Endothelial cell of hepatic sinusoid (primary cell): ENCODE measurements around the gene SQSTM1.
"Not testable (repeated sequence)": the region's sequence is repeated elsewhere in the genome, so short reads cannot be mapped to it uniquely, and the experiment has no call there.

Experiments used
- in situ Hi-C: cut with HindIII; loops from 2 replicates; pipeline ENCODE4 v1.10.0; 2017; ENCODE audit warnings: low sequenced_read_pairs

Gene SQSTM1

DNA sequence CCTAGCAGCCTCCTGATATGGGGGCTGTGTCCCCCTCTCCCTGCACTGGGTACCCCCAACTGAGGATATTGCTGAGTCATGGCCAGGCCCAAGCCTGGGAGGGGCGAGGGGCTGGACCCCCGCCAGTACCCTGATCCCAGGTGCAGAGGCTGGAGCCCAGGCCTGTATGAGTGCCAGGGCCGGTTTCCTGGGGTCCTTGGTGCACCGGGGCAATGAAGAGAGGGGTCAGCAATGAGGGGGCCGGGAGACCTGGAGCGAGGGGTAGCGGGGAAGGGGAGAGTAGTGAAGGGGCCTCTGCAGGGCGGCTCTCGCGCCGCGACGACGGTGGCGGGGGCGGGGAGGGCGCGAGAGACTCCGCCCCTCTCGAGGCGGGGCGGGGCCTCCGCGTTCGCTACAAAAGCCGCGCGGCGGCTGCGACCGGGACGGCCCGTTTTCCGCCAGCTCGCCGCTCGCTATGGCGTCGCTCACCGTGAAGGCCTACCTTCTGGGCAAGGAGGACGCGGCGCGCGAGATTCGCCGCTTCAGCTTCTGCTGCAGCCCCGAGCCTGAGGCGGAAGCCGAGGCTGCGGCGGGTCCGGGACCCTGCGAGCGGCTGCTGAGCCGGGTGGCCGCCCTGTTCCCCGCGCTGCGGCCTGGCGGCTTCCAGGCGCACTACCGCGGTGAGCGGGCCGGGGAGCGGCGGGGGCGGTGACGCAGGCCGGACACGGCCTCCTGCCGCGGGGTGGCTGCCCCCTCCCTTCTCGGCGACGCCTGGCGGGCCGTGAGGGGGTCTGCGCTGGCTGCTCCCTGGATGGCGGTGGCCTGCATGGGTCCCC is at the start of gene SQSTM1:
Gene SQSTM1, plus strand, starts transcription at position 423 of the 815 bp plus-strand sequence. Its CDS starts 32 bp downstream, at position 455.
- in situ Hi-C loops, result no loop called here

DNA sequence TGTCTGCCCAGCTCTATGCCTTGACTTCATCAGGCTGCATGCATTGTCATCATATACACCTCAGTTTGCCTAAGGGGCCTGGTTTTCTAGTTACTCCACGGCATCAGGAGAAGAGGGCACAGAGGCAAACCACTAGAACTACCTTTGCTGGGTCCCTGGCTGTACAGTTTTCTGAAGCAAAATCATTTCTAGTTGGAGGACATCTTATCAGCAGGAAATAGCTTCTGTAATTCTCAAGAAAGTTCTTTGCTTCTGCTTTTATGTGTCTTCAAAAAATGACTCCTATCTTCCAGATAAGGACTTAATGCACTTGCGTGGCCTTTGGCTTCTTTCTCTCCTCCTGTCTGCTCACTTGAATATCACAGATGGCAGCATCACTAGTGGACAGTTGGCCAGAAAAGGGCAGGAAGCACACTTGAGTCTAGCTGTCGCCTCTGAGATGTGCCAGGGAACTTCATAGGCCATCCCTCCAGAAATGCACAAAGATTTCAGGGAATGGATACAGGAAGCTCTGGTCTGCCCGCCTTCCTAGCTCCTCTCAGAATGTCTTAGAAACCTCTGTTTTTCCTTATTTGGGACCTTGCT is 49.3 kb upstream of the SQSTM1 start:
- in situ Hi-C loops, result no loop called here

DNA sequence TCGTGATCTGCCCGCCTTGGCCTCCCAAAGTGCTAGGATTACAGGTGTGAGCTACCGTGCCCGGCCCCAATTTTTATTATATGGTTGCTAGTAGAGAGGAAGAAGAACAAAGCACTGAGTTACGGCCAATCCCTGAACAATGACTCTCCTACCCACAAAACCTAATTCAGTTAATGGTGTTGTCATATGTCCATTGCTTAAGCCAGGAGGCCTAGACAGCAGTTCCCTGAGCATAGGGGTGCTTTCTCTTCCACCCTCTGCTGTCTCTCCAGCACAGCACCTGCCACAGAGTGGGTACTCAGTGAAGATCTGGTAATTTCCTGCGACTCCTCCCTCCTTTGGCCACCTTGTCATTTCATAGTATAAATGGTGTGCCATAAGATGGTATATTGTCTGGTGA is 48.4 kb upstream of the SQSTM1 start:
- in situ Hi-C loops, result no loop called here

DNA sequence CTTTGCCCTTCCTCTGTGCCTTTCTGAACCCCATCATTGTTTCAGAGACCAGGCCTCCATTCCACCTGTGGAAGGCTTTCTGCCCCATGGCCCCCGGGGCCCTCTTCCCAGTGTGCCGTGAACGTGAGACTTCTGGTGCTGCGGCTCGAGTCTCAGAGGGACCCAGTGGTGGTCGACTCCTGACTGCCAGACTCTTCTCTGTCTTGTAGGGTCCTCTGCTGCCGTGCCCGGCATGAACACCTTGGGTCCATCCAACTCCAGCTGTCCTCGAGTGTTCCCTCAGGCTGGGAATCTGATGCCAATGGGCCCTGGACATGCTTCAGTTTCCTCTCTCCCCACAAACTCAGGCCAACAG is 47.0 kb upstream of the SQSTM1 start:
- in situ Hi-C loops, result no loop called here

DNA sequence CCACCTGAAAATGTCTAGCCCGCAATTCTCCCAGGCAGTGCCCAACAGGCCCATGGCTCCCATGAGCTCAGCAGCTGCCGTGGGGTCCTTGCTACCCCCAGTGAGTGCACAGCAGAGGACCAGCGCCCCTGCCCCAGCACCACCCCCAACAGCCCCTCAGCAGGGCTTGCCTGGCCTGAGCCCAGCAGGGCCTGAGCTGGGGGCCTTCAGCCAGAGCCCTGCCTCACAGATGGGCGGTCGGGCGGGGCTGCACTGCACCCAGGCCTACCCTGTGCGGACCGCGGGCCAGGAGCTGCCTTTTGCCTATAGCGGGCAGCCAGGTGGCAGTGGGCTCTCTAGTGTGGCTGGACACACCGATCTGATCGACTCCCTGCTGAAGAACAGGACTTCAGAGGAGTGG is 46.3 kb upstream of the SQSTM1 start:
- in situ Hi-C loops, result no loop called here

DNA sequence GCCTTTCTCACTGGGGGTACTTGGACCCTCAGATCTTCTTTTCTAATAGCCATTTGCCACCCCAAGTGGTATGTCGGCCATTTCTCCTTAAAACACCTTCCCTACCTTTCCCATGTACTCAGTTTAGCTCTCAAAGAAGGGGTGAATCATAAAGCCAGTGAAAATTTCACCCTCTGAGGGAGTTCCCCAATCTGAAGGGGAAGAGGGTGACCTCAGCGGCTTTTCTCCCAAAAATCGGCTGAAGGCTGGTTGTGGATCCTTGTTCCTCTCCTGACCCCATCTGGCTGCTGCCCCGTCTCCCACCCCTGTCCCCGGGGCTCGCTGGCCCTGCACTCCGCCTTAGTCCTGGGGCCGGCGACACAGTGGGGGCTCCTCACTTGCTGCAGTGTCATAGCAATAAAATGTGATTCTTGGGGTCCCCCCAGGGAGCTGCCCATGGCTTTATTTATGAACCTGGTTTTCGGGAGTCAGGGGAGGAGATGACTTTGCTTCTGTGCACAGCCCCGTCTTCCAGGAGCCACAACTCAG is 44.2 kb upstream of the SQSTM1 start:
- in situ Hi-C loops, result no loop called here

DNA sequence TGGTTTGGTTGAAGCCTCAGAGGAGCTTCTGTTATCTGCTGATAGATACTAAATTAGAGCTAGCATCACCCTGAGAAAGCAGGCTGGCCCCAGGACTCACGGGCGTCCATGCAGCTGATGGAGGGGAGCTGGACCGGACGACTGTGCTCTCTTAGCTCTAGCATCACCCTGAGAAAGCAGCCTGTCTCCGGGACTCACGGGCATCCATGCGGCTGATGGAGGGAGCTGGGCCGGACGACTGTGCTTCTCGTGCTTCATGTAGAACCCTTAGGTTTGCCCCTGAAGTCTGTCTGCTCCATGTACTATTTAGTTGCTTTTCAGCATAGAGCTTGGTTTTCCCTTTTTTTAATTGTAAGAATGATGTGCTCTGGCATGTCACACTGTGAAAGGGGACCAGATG is 43.2 kb upstream of the SQSTM1 start:
- in situ Hi-C loops, result no loop called here

DNA sequence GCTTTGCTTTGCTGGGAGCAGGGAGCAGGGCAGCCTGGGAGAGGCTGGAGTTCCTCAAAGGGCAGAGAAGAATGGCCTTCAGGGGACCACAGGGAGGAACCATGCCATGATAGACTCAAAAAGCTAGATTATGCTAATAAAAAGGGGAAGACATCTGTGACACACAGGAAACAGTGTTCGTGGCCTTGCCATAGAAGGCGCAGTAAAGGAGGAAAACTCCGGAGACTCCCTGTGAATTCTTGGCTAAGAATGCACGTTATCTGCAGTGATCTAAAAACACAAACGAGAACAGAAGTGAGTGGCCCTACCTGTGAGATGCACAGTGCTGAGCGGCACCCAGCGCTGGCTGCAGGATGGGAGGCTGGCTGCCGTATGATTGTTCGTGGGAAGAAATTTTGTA is 42.8 kb upstream of the SQSTM1 start:
- in situ Hi-C loops, result no loop called here

DNA sequence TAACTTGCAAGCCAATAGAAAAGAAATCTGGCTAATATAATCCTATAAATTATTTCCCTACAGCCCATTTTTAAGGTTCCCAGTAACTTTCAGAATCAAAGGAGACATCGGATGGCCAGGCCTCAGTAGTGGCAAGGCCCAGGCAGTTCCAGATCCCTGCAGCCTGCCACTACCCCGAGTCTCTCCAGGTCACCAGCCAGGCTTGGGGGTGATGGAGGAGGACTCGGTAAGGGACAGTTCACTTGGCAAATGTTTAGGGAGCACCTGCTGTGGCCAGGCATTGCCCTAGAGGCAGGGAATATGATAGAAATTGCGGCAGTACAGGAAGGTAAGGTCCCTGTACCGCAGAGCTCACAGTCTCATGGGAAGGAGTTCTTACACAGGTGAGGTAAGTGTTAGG is 42.1 kb upstream of the SQSTM1 start:
- in situ Hi-C loops, result no loop called here

DNA sequence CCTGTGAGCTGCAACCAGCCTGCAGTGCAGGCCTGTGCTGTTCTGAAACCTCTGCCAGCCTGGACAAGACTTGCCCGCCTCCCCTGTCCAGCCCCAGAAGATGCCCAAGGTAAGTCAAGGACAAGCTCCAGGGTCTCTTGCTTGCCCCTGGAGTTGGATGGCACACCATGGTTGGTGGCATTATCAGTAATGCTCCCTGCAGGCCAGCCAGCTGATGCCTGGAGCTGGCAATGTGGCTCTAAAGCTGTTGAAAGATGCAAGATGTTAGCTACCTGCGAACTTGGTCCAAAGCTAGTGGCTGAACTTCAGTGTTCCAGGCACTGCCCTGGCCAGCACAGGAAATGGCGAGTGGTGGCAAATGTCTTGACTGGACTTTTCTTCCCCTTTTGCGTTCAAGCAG is 40.9 kb upstream of the SQSTM1 start:
- in situ Hi-C loops, result no loop called here

DNA sequence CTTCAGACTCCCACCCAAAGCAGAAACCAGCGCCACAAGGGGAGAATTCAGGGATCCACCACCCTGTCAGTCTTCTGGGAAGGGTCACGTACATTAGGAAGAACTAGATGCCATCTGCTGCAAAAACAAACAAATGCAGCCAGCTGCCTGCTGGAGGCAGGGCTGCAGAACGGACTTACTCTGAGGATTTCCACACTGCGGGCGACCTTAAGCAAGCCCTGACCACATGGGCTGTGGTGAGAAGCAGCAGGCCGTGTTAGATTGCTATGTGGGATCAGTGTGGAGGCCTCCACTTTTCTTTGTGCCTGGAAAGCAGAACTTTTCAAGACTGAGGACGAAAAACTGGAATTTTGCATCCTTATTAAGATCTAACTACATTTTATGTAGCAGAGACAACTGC is 40.3 kb upstream of the SQSTM1 start:
- in situ Hi-C loops, result no loop called here

DNA sequence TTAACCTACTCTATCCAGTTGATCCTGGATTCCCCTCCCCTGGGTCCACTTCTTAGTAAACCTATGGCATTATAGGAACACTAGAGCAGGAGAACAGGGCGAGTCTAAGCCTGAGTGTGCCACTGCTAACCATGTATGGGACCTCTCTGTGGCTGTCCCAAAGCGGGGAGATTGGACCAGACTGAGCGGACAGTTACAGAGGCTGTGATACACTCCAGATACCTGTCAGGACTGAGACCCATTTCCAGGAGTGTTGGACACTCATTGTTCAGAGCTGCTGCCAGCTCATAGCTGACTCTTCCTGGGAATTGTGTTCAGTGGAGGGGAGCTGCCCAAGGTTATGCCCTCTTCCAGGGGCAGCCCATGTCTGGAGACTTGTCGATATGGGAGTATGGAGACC is 38.9 kb upstream of the SQSTM1 start:
- in situ Hi-C loops, result no loop called here

DNA sequence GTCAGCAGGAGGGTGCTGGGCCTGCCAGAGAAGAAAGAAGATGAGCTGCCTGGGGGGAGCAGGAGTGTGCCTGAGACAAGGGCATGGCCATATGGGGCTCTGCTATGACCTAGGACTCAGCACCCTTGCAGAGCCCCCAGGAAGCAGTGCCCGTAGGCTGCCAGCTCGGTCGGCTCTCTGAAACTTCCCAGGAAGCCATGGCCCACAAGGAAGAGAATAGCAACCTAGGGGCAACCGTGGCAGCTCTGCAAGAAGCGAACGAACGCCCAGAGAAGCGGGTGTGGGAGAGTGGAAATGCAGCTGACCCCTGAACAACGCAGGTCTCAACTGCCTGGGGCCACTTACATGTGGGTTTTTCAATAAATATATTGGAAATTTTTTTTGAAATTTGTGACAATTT is 37.6 kb upstream of the SQSTM1 start:
- in situ Hi-C loops, result no loop called here

DNA sequence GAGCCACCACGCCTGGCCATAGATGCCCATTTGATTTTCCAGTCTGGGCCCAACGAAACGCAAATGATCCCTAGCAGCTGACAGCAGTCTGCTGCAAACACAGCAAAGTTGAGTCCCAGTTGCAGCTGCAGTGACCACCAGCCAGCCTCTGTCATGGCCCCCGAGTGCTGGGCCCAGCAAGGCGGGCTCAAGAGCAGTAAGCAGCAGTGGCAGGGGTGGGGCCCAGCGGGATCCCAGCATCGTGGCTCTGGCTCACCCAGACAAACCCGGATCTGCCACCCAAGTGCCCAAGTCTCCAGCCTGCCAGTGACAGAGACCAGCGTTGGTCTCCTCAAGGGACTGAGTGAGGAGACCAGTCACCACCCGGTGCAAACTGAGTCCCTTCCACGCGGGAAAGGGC is 33.8 kb upstream of the SQSTM1 start:
- in situ Hi-C loops, result no loop called here

DNA sequence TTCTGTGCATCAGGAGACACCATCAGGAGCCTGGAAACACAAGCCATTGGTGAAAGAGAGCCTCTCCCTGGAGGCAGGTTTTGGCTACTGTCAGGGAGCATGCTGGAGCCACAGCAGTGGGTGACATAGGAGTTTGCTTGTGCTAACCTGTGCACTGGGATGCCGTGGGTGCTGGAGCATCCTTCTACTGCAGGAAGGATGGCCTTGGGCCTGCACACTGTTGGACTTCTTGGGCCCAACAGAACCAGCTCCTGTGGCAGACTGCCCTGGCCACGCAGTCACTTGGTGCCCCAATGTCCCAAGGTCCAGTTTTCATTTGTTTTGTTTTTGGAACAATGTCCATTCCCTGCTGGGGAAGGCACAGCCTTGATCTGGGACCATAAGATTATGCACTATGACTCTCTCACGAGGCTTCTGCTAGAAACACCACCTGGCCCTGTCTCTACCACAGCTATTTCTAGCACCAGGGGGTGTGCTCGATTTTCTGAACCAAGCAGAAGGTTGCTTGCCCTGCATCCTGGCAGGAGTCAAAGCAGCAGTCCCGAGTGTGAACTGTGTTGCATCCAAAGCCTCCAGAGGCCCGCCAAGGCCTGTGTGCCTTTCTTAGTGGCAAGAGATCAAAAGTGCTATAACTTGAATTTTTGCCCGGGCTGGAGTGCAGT is 32.4 kb upstream of the SQSTM1 start:
- in situ Hi-C loops, result no loop called here

DNA sequence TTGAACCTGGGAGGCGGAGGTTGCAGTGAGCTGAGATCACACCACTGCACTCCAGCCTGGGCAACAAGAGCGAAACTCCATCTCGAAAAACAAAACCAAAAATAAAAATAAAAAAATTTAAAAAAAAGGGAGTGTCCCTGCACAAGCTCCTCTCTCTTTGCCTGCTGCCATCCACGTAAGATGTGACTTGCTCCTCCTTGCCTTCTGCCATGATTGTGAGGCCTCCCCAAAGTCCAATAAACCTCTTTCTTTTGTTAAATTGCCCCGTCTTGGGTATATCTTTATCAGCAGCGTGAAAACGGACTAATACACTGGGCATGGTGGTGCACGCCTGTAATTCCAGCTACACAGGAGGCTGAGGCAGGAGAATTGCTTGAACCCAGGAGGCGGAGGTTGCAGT is 31.4 kb upstream of the SQSTM1 start:
- in situ Hi-C loops, result not testable (repeated sequence)

DNA sequence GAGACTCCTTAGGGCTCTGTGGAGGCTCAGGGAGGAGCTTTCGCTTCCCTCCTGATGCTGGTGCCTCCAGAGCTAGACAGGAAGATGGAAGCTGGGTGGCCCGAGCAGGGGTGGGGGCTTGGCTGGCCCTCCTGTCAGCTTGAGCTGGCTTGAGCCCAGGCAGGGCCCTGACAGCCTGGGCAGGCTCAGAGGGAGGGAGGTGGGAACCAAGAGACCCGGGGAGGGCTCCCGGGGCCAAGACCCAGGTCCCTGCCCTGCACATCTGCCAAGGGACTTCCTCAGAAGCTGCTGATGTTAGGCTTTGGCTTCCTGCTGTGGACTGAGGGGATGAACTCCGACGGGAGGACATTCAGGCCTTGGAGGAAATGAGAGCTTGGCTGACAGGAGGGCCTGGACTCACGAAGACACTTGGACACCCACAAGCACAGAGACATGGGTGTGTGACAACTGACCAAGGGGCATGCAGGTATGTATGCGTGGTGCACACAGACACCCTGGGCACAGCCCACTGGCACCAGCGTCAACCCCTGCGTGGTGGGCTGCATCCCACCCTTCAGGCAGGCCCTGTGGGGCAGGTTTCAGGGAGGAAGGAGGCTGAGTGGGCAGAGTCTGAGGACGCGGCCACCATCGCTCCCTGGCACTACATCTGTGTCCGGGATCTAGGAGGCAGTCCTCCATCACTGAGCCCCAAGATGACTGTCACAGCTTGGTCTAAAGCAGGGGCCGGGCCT is 28.7 kb upstream of the SQSTM1 start:
- in situ Hi-C loops, result no loop called here

DNA sequence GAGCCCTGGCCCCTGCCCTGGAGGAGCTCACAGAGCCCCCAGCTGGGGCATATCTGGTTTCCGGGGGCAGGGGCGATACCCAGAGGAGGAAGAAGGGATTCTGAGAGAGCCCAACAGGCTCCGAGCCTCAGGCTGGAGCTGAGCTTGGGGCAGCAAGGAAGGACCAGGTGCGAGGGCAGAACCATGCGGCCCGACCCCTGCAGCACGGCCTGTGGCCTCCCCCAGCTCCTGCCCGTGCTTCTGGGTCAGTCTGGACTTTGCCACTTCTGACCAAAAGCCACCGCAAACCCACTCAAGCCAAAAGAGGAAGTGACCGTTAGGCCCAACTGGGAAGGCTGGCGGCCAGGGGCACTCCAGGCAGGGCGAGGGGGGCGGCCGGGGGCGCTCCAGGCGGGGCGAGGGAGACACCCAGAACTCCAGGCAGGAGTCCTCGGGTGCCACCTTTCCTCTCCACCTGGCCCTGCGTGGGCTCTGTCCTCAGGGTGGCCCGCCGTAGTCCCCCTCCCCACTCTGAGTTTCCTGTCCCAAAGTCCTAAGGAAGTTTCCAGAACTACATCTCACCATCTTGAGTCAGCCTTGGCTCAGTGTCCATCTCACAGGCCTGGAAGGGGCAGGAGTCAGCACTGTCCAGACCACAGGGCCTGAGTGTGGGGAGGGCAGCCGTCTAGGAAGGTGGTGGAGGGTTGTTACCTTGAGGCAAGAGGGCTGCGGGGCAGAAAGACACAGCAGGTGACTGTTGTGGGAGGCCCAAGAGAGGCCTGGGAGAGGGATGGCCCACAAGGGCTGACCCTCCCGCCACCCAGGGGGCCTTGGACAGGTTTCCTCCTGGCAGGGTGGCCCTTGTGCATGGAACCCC is 27.9 kb upstream of the SQSTM1 start:
- in situ Hi-C loops, result no loop called here

DNA sequence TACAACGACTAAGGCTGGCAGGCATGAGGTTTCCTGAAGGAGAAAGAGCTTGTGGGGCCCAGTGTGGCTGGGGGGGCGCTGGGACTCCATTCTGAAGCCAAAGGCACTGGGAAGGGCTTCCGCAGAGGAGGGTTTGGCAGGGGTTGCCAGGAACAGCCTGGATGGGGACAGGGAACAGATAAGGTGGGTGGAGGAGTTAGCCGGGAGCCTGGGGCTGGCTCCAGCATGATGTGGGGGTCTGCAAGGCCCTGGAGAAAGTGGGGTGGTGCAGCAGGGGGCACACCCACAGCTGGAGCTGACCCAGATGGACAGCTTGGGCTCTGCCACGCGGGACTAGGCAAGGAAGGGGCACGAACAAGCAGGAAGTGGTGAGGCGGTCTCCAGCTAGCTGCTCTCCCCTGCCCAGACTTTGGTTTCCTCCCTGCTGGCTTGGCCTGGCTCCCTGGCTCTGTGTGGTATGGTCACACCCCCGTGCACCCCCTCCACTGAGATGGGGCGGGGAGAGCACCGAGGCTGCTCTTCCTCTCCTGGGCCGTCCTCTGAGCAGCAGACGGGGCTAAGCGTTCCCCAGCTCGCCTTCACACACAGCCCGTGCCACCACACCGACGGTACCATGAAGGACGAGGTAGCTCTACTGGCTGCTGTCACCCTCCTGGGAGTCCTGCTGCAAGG is 27.1 kb upstream of the SQSTM1 start, which contains the start of gene LTC4S:
Gene LTC4S, plus strand, starts transcription at position 519 of the 672 bp plus-strand sequence. Its CDS starts 95 bp downstream, at position 614.
- in situ Hi-C loops, result no loop called here

DNA sequence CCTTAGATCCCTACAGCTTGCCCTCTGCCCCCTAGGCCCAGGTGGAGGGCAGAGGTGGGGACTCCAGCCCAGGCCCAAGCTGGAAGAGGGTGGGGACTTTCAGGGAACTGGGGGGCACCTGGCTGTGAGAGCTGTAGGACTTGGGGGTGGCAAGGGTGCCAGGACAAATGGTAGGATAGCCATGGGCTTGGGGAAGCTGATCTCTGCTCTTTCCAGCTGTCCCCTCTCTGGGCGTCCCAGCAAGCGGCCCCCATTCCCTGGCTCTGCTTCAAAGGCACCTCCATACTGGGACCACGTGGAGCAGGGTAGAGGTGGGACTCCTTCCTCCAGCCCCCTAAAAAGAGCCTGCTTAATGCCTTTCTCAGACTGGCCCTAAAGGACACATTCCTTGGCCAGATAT is 26.5 kb upstream of the SQSTM1 start:
- in situ Hi-C loops, result no loop called here
